Left cardiac atrium (tissue), 4 donors: Measurements from ENCODE around the gene CUBN. TPM values are rescaled to one million over a fixed set of nuclear protein-coding genes. Genes with fewer than 3 reads are reported as not detected.

ENCODE experiments used
- ATAC-seq, 2 donors: fragments of 200-7000 bp; cut with Tn5 transposase; one replicate each; pipeline ENCODE4 v1.9.1; 2020; ENCODE audit warnings: mild to moderate bottlenecking in 2 of 2, moderate library complexity in 2 of 2
- DNase-seq: peaks from one replicate; pipeline ENCODE4 v3.0.0-alpha.2; 2020
- intact Hi-C, 2 donors: fragments of 100-400 bp; cut with DNase I; formaldehyde crosslinking; loops; one replicate each; pipeline versions ENCODE4 v1.14.1 to v1.15.1; 2022 to 2023
- long read RNA-seq: library from polyadenylated mRNA; unstranded; transcript quantifications from one replicate; pipeline ENCODE4 v2.0.0, GENCODE V29; 2021
- total RNA-seq, 2 donors: library from RNA; stranded (reverse); fragmentation: NEBNext Ultra II Directional; extraction: Animal tissue kit (Norgen Biotek cat#: 25700); gene quantifications; one replicate each; pipeline ENCODE4 v1.2.1, GENCODE V29; 2021
- donor health status: DM: no; HTN: yes; CAD: no.
- donor health status: DM: no; HTN: yes; CAD: no; lungs with severe emphysema.
- donor health status: DM: yes; HTN: yes; CAD: no.
- donor health status: Dilated cardiomyopathy.

The CUBN gene
- total RNA-seq, result under 1 TPM; 0.84 to 0.91 TPM
- long read RNA-seq, result 0 reads

DNA sequence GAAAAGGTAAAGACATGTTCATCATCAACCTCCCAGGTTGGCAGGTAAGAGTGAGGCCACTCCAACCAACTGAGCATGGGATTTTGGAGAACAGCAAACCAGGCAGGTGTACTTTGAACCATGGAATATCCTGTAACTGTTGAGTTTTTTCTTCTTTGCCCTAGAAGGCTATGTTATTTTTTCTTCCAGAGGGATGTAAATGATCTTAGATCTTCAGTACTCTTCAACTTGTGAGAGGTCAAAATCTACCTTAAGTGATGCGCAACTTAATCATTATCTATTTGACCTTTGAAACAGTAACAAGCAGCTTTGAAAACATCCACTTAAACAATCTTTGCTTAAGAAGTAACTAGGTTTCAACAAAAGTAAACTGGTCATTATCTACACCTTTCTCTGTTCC, at the start of gene CUBN:
Gene CUBN (minus strand): TSS at position 71 of the 400 bp plus-strand sequence. CDS start 46 bp downstream, at position 25.
- intact Hi-C loops, result no loop called here
- DNase-seq, result no peak
- ATAC-seq, result no peak

DNA sequence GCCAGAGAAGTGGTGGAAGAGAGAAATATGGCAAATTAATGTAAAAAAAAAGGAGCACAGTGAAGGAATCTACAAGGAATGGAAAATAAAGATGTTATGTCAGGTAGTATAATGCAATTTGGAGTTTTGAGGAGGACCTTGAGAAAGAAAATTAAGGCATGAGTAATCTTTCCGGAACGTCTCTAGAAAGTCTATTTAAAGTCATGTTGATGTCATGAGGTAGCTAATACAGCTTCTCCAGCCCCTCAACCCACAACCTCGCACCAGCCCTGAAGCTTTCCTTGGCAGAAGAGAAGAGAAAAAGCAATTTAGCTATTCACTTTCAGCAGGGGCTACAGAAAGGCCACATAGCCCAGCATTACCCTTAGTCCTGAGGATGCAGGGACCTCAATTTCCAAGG, 49.4 kb upstream of the CUBN start:
- intact Hi-C loops, result no loop called here
- DNase-seq (no peak), ATAC-seq (no peak)

GRCh38 chr10:17178006-17178405, 48.4 kb upstream of the CUBN start:
- DNase-seq, result no peak
- intact Hi-C loops, result no loop called here
- no peak for ATAC-seq

DNA sequence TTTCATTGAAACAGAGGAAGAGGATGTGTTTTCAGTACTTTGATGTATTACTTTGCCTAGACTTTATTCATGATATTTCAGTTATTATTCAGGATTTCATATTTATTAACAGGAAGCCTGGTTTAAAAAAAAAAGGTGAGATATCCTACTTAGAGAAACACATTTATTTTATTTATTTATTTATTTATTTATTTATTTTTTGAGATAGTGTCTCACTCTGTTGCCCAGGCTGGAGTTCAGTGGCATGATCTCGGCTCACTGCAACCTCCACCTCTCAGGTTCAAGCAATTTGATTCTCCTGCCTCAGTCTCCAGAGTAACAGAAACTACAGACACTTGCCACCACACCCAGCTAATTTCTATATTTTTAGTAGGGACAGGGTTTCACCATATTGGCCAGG, 47.4 kb upstream of the CUBN start:
- no peak for DNase-seq
- ATAC-seq, result no peak
- intact Hi-C loops, result no loop called here

DNA sequence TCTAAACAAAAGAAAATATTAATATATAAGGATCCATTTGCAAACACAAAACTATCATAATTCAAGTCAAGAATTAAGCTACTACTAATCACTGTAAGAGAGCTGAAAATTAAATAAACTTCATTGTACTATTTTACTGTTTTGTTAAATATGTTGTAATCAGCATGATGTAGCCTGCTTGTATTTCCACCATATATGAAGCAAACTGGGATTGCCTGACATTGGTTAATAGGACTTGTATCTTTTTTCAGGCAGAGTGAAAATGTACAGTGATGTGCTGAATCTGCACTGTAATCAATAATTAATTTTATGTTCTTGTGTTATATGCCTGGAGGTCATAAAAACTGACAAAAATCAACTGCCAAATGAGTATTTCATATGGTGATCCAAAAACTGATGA, 46.5 kb upstream of the CUBN start:
- intact Hi-C loops, result no loop called here
- ATAC-seq, result no peak

GRCh38 chr10:17175551-17175950, 45.9 kb upstream of the CUBN start:
- ATAC-seq (no peak), DNase-seq (no peak)
- intact Hi-C loops, result no loop called here

More for the DNA sequence above, 46.5 kb upstream of the CUBN start:
- DNase-seq, result no peak

DNA sequence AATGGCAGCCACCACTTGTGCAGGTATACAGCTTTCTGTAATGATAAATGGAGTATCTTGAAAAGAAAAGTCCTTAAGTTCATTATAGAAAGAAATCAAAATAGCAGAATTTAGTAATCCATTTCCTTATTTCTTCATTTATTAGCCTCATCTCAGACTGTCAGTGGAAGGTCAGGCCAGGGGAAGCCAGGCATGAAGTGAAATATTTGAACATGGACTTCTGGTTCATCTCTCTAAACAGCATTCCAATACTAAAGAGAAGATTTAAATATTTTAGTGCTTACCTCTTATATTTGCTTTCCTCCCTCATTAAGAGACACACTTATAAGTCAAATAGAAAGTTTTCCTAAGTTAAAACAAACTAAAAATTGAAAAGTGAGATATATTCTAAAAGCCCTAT, 45.0 kb upstream of the CUBN start:
- no peak for DNase-seq
- intact Hi-C loops, result no loop called here
- no peak for ATAC-seq

DNA sequence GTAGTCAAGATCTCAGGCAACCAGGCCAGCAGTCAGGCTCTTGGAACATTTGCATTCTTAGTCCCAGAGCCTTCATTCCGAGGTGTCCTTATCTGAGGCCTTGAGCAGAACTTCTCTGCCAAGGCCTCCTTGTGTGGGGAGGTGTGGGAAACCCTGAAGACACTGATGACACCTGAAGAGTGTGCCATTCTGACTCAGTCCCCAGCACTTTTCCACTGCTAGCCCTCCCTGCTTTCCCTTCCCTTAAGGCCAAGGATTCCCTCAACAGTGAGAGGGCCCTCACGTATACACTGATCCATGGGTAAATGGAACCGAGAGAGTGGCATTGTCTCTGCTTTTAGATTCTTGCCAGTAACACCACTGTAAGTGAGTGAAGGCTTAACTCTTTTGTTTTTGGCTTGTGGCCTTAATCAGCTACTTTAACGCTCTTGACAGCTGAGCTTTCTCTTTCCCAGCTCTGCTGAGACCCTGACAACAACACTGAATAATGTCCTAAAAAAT, 41.6 kb upstream of the CUBN start:
- intact Hi-C loops, result no loop called here
- peak in 1 of 2 donors; percentile 29 for ATAC-seq
- DNase-seq, result no peak

DNA sequence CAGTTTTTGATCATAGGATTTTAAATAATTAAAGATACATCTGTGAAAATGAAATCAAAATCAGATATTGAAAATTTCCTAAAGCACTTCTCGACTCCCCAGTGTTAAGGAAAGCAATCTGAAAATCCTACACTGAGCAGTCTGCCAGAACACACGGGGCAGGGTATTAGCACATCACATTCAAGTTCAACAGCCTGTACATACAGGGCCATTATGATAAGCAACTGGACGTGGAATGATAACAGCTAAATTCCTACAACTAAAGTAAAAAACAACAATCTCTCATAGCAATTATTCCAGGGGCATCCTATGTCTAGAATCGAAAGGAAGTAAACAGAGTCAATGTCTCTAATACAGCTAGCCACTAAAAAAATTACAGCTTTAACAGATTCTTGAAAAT, 40.2 kb upstream of the CUBN start:
- intact Hi-C loops, result no loop called here
- ATAC-seq, result peak; percentile 55

DNA sequence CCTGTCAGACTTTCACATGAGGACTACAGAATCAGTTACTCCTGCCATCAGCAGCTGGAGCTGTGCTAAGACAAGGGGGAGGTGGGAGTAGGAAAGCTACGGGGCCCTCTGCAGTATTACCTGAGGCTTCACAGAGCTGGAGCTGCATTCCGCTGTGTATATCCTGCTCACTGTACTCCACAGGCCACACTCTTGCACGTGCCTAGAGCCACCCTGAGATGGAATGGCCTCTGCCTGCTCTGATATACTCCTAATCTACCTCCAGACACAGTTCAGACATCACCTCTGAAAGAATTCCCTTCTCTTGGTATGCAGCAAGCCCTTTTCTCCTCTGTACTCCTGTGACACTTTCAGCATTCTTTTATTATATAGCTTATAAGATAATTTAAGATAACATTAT, 37.1 kb upstream of the CUBN start:
- intact Hi-C loops, result no loop called here
- ATAC-seq (no peak), DNase-seq (no peak)

More for the DNA sequence above, 40.2 kb upstream of the CUBN start:
- DNase-seq, result no peak

GRCh38 chr10:17162828-17163227, 33.2 kb upstream of the CUBN start:
- ATAC-seq, result no peak
- no peak for DNase-seq
- intact Hi-C loops, result no loop called here

DNA sequence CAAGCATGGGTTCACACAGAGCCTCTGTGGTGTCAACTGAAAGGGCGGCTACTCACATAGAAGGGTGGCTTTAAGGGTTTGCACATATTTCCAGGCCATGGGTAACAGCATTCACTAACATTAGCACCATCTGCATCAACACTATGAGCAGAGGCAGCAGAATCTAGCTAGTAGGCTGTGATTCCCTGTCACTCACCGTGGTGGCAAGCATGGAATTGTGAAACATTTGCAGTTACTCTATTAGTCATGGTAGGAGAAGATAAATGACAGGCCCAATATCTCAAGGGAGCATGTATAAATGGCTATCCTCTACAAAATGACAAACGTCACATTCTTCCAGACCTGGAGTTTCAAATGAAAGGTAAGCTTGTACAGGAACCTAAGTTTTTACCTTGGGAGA, 32.2 kb upstream of the CUBN start:
- ATAC-seq (no peak), DNase-seq (no peak)
- intact Hi-C loops, result no loop called here

DNA sequence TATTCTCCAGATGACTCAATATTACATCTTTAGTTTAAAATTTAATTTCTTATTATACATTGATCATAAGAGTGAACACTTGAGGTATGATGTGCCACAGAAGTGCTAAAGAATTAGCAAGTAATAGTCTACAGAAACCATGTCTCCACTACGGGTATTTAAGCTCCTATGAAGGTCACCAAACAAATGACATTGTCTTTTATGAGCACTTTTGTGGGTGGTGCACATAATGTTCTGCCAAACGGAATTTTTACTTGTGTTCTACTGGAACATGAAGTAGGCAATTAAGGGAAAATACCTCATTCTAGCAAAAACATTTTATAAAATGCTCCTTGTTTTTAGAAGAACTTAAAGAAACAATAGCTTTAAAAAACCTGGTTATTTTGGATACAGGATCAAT, 27.4 kb upstream of the CUBN start:
- DNase-seq (no peak), ATAC-seq (no peak)
- intact Hi-C loops, result no loop called here

DNA sequence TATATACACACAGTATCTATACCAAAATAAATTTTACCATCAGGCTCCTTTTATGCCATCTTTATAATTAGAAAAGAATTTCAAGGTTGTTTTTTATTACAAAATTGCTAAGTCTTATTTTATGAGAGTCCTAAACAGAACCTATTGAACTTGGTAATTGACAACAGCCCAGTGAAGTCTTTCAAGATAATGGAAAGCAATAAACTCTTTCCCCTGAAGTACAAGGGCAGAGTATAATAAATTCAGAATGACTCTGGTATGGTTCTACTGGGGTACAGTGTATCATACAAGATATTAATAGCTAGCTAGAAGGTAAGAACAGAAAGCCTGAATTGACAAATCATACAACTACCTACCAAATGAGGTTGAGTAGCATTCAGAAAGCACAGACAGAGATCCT, 26.2 kb upstream of the CUBN start:
- no peak for ATAC-seq
- intact Hi-C loops, result no loop called here
- no peak for DNase-seq

DNA sequence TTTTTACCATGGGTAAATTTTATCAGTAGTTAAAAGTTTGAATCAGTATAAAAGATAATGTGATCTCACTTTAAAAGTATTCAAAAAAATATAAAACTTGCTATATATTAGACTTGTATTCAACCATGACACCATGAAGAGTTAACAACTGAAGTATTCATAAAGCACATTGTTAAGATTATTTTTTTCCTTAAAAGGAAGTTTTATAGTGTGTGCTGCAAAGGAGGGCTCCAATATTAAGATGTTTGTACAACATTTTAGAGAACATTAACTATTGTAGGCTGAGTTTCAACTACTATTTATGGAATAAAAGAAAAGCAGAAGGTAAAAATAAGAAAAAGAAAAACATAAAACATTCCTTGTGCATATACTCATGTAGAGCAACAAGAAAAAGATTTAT, 24.5 kb upstream of the CUBN start:
- ATAC-seq, result no peak
- no peak for DNase-seq
- intact Hi-C loops, result no loop called here

GRCh38 chr10:17153321-17153720, 23.7 kb upstream of the CUBN start:
- ATAC-seq, result no peak
- DNase-seq, result no peak
- intact Hi-C loops, result no loop called here

DNA sequence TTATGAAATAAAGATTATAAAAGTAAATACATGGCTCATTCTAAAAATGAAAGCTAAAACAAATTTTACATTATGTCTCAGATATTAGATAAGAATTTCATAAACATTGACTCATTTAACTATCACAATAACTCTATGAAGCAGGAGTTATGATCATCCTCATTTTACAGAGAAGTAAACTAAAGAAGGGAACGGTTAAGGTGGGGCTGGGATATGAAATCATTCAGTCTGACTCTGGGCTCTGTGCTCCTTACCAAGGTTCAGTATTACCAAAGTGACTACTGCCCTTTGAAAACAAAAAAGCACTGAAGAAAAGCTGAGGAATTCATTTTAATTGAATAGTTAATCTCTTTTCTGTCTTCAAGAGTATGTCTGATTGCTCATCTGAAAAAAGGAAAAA, 22.1 kb upstream of the CUBN start:
- no peak for DNase-seq

DNA sequence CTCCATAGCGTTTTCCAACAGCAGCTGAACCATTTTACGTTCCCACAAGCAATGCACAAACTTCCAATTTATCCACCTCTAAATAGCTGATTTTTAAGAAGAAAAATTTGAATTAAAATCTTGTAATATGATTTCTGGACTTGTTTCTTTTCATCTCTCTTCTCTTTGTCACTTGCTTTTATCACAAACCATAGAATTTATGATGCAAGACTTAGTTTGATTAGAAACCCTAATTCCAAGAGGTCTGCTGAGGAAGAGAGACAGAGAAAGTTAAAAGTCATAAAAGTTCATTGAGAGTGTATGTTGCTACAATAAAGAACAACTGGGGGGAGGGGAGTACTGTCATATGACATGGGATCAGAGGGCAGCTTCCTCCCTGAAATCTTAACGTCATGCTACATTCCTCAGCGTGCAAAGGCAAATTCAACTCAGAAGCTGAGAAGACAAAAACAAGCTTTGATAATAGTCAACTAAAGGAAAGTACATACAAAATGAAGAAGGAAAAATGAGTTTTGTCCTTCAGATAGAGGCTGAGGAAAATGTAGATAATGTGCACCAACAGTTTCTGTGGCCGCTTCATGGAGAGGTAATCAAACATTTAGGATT, 18.4 kb upstream of the CUBN start:
- intact Hi-C loops, result no loop called here
- DNase-seq (no peak), ATAC-seq (no peak)

More for the DNA sequence above, 22.1 kb upstream of the CUBN start:
- intact Hi-C loops, result no loop called here
- no peak for ATAC-seq

- no peak for ATAC-seq
- DNase-seq, result no peak
- intact Hi-C loops, result no loop called here
Observed at GRCh38 chr10:17146892-17147291, 17.3 kb upstream of the CUBN start.

GRCh38 chr10:17145239-17145638, 15.6 kb upstream of the CUBN start:
- intact Hi-C loops, result no loop called here
- no peak for DNase-seq
- ATAC-seq, result no peak

DNA sequence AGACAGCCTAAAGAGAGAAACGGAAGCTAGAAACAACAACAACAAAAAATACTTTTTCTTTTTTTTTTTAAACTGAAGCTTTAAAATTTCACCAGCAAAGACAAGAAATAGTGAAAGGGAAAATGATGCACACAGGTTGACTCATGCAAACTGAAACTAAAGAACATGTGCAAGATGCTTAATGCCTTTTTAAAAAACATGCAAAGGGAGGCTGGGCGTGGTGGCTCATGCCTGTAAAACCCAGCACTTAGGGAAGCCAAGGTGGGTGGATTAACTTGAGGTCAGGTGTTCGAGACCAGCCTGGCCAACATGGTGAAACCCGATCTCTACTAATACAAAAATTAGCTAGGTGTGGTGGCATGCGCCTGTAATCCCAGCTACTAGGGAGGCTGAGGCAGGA, 15.1 kb upstream of the CUBN start:
- DNase-seq (no peak), ATAC-seq (no peak)
- intact Hi-C loops, result no loop called here

- no peak for ATAC-seq
- intact Hi-C loops, result no loop called here
- DNase-seq, result no peak
Observed at GRCh38 chr10:17144032-17144431, 14.4 kb upstream of the CUBN start.
